Activated effector memory CD4-positive, alpha-beta T cell treated with anti-CD3 and anti-CD28 coated beads, Interleukin-2, amount 50 U/mL, for 16 hours (primary cell): ENCODE measurements around the gene TGFB2.
"Not testable (repeated sequence)": the region's sequence is repeated elsewhere in the genome, so short reads cannot be mapped to it uniquely, and the experiment has no call there.

Experiments
- DNase-seq: peaks from one replicate; pipeline ENCODE4 v3.0.0-alpha.2; 2020

TGFB2 gene

DNA sequence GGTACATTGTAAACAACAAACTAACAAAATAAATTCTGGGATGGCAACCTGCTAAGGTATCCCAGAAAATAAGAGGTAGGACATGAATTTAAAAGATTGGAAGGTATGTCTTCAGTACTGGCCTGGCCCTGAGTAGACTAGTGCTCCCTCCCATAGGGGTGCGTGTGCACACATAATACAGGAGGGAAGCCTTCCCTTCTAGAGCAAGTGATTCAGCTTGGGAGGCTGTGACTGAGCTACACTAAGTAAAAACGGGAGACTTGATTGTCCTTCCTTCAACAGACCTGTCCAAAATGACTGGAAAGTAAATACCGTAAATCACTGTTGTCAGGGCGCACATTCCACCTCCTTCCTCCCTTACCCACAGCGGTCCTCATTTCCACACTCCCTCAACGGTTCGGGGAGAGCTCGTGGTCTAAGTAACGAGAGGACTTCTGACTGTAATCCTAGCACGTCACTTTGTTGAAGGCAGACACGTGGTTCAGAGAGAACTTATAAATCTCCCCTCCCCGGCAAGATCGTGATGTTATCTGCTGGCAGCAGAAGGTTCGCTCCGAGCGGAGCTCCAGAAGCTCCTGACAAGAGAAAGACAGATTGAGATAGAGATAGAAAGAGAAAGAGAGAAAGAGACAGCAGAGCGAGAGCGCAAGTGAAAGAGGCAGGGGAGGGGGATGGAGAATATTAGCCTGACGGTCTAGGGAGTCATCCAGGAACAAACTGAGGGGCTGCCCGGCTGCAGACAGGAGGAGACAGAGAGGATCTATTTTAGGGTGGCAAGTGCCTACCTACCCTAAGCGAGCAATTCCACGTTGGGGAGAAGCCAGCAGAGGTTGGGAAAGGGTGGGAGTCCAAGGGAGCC lies at the start of gene TGFB2:
TGFB2 (plus strand) TSS at position 523 of the 859 bp plus-strand sequence. CDS start 1,366 bp downstream, outside the sequence.
- no peak for DNase-seq

- DNase-seq, result no peak
Measured at GRCh38 chr1:218296162-218296561, 49.0 kb upstream of the TGFB2 start.

DNA sequence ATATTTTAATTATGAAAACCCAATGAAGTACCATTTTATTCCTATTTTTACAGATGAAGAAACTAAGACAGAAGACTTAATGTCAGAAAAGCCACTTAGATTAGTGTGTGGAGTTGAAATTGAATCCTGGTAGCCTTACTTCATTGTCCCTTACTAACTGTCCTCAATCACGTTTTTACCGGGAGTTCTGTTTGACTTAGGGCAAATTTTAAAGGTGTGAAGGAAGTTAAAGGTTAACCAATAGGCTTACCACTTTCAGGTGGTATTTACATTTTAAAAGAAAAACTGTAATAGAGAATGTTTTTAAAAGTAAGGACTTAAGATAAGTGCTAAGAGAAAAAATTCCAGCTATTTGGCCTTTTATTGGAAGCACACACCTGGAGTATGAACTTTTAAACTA lies 47.7 kb upstream of the TGFB2 start:
- no peak for DNase-seq

DNA sequence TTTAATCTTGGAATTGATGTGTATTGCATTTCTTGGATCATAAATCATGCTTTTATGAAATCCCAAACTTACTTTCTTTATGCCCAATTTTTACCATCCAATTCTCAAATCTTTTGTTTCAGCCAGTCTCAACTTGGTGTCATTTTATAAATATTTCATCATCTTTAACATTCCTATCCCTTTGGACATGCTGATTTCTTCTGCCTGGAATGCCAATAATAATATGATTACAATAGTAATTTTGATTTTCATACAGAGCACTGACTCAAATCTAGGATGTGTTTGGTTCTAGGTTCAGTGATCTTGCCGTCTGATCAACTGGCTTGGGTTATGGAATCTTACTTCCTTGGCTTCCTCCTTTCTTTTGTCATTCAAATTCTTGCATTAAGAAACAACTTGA lies 47.3 kb upstream of the TGFB2 start:
- DNase-seq, result no peak

GRCh38 chr1:218298398-218298797 lies 46.7 kb upstream of the TGFB2 start:
- DNase-seq, result no peak

GRCh38 chr1:218299416-218299815 lies 45.7 kb upstream of the TGFB2 start:
- no peak for DNase-seq

DNA sequence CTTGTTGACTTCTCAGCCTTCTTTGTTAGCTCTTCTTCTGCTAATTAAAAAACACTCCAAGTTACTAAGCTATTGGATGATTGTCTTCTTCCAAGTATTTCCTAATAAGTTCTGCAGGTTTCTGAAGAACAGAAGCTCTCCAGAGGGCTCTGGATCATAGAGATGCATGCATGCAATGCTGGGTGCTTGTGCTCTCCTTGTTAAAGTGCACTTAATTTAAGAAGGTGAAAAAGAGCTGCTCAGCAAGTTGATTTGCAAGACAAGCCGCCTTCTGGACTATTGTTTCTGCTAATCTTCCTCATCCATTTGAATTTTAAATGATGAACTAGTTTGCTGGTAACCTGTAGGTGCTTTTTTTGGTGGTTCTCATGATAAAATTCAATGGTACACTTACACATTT lies 43.9 kb upstream of the TGFB2 start:
- no peak for DNase-seq

- no peak for DNase-seq
Measured at GRCh38 chr1:218302155-218302554, 43.0 kb upstream of the TGFB2 start.

- DNase-seq, result no peak
Measured at GRCh38 chr1:218303176-218303879, 41.8 kb upstream of the TGFB2 start.

- no peak for DNase-seq
Measured at GRCh38 chr1:218304281-218305039, 40.7 kb upstream of the TGFB2 start.

DNA sequence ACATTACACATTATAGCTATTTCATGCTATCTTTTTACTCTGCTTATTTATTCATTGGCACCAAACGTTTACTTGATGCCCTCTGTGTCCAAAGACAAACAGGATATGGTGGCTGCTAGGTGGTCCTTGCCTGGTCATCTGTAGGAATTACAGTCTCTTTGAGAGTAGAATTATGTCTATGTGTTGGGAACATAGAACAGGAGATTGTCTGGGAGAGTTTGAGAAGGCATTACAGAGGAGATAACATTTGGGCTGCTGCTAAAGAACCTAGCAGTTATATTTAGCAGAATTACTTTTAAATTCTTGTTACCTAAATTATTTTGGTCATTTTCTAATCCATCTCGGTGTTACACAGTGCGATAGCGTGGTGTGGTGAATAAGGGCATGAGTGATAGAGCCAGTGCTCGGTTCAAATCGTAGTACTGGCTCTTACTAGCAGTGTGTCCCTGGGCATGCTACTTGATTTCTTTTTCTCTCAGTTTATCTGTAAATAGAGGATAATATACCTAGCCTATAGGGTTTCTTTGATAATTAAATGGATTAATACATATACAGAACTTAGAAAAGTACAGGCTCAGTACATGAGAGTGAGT lies 39.6 kb upstream of the TGFB2 start:
- no peak for DNase-seq

DNA sequence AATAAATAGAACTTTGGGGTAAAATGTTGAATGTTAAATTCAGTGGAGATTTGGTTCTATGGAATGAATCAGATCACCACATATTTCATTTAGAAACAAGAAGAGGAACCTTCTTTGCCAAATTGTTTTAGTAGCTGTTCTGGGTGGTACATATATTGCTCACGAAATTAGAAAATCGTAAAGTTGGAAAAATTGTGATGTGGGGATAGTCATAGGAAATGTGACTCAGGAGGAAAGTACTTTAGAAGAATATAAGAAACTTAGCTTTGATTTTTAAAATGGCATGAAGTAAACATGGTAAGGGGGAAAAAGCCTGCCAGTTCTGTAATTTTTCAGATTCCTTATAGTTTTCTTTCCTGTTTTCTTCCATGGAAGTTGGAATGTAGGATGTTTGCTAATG lies 32.6 kb upstream of the TGFB2 start:
- DNase-seq, result no peak

GRCh38 chr1:218314316-218314715 lies 30.8 kb upstream of the TGFB2 start:
- DNase-seq, result no peak

DNA sequence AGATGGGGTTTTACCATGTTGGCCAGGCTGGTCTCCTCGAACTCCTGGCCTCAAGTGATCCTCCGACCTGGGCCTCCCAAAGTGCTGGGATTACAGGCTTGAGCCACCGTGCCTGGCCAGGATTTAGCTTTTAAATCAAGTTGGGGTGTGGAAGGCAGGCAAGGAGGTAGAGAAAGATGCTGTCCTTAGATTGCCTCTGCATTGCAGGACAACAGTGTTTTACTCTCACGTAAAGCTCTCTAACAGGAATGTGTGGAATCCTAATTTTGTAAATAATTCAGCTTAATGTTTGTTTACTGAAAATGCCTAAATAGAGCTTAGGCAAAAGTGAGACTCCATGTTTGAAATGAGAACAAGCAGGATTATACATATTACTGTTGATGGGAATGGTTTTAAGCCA lies 29.5 kb upstream of the TGFB2 start:
- DNase-seq, result no peak

DNA sequence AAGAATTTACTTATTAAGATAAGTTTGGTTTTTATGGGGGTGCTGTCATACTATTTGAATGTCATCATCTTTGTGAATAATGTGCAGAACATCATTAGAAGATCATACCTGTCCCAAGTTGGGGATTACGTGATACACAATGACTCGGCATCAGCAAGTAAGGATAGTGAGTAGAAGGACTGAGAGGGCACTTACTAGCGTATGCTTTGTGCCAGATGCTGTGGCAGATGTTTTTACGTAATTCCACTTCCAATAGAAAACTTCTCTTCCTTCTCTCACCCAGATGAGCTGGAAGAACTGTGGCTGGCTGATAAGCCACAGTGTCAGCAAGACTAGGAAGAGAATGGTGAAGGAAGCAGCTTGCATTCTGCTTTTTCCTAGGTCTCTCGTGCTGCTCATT lies 28.1 kb upstream of the TGFB2 start:
- no peak for DNase-seq

- not testable (repeated sequence) for DNase-seq
Measured at GRCh38 chr1:218320182-218320581, 25.0 kb upstream of the TGFB2 start.

DNA sequence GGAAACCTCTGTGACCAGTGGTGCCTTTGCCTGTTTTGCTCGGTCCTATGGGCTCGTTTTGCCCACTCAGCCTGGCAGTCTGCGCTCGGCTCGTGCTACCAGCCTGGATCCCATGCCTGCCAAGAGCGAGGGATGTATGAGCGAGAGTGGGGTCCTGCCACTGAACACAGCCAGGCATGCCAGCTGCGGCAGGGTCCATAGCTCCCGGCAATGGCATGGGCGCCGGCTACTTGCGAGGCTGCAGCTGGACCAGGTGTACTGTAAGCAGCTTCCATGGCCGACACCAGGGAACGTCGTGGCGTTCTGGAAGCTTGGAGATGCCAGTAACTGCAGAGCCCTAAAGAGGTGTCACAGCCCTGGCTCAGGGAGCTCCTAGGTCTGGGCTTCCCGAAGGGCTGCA lies 22.4 kb upstream of the TGFB2 start:
- DNase-seq, result no peak

GRCh38 chr1:218323568-218324225 lies 21.4 kb upstream of the TGFB2 start:
- DNase-seq, result no peak

DNA sequence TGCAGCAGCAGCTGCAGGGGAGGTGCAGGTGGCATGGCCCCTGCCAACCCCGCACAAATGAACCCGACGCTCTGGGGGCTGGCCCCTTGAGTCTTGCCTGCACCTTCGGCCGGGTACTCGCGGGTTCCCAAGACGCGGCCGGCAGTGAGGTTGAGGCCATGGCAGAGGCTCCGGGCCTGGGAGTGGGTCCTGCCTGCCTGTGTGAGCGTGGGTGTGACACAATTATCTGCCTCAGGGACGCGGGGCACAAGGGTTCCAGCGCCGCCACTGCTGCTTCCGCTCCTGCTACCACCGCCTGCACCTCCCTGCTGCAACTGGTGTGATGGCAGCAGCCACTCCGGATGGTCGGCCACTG lies 20.9 kb upstream of the TGFB2 start:
- DNase-seq, result no peak

GRCh38 chr1:218328769-218329168 lies 16.4 kb upstream of the TGFB2 start:
- DNase-seq, result no peak

GRCh38 chr1:218330043-218330623 lies 15.0 kb upstream of the TGFB2 start:
- no peak for DNase-seq

DNA sequence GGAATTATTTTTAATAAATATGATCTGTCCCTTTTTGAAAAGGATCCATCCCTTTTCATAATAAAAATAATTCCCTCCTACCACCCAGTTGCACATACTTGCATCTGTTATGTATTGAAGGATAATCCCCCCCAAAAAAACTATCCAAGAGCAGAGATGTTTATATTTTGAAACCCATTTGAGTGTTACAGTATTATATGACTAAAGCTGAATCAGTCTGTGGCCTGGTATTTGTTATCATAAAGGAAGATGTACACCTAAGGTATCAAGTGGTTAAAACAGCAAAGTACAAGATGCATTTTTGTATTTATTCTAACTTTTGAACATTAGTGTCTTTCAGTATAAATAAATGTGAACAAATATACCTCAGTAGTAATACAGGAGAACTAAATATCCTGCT lies 12.7 kb upstream of the TGFB2 start:
- no peak for DNase-seq
